Osteocyte (in vitro differentiated cells): Measurements from ENCODE around the gene GDPD3. TPM values are rescaled to one million over a fixed set of nuclear protein-coding genes. Genes with fewer than 3 reads are reported as not detected.
"Not testable (repeated sequence)": the region's sequence is repeated elsewhere in the genome, so short reads cannot be mapped to it uniquely, and the experiment has no call there.

Experiments used
- DNase-seq: peaks from one replicate; pipeline ENCODE4 v3.0.0; 2021; ENCODE audit warnings: mixed read lengths; ENCODE audit not compliant: unreplicated experiment; ENCODE audit errors: extremely low spot score
- H3K27ac Mint-ChIP-seq: one replicate; pipeline ENCODE4 v1.8.0; 2021; ENCODE audit warnings: mild to moderate bottlenecking, mixed read lengths; ENCODE audit not compliant: unreplicated experiment
- H3K27me3 Mint-ChIP-seq: one replicate; pipeline ENCODE4 v1.8.0; 2021; ENCODE audit warnings: mixed read lengths; ENCODE audit not compliant: unreplicated experiment
- H3K36me3 Mint-ChIP-seq: one replicate; pipeline ENCODE4 v1.8.0; 2021; ENCODE audit warnings: mixed read lengths; ENCODE audit not compliant: unreplicated experiment
- H3K4me1 Mint-ChIP-seq: one replicate; pipeline ENCODE4 v1.8.0; 2021; ENCODE audit warnings: mixed read lengths; ENCODE audit not compliant: unreplicated experiment
- H3K4me3 Mint-ChIP-seq: one replicate; pipeline ENCODE4 v1.8.0; 2021; ENCODE audit warnings: mild to moderate bottlenecking, moderate library complexity, mixed read lengths; ENCODE audit not compliant: unreplicated experiment
- H3K9me3 Mint-ChIP-seq: one replicate; pipeline ENCODE4 v1.8.0; 2021; ENCODE audit warnings: mixed read lengths; ENCODE audit not compliant: unreplicated experiment
- CTCF ChIP-seq: fragments of 200-600 bp; sonication (generic); IDR thresholded peaks from 2 replicates; pipeline ENCODE4 v1.5.0; 2021; ENCODE audit warnings: antibody characterized with exemption, mild to moderate bottlenecking, moderate library complexity
- total RNA-seq: library from RNA; stranded (reverse); gene quantifications from 2 replicates; pipeline ENCODE4 v1.2.1, GENCODE V29; 2021

Gene GDPD3
- total RNA-seq, 1 donor from 2014 or later, result 3.6 TPM

- H3K4me3 Mint-ChIP-seq, result no peak overlapping the region
- no peak for TF ChIP-seq CTCF
- DNase-seq, result no peak
- peaks cover 8% of the 10 kb centered on the region for H3K36me3 Mint-ChIP-seq
- no peaks in the 10 kb centered on the region for H3K27me3 Mint-ChIP-seq
- no peaks in the 10 kb centered on the region for H3K9me3 Mint-ChIP-seq
- H3K27ac Mint-ChIP-seq, result no peak overlapping the region
- peaks cover 20% of the 10 kb centered on the region for H3K4me1 Mint-ChIP-seq
Observed at GRCh38 chr16:30117768-30118167, 4.4 kb upstream of the GDPD3 start.

- Mint-ChIP-seq H3K4me1 (peaks cover 11% of the 10 kb centered on the region), H3K27me3 (no peaks in the 10 kb centered on the region), H3K4me3 (no peak overlapping the region), H3K9me3 (no peaks in the 10 kb centered on the region), H3K27ac (no peak overlapping the region), H3K36me3 (peaks cover 11% of the 10 kb centered on the region)
- no peak for TF ChIP-seq CTCF
- DNase-seq, result no peak
Observed at GRCh38 chr16:30116291-30117207, 3.2 kb upstream of the GDPD3 start.

GRCh38 chr16:30115238-30115637 lies 1.9 kb upstream of the GDPD3 start:
- Mint-ChIP-seq H3K36me3 (peaks cover 16% of the 10 kb centered on the region), H3K27ac (no peak overlapping the region), H3K4me3 (no peak overlapping the region), H3K4me1 (peaks cover 10% of the 10 kb centered on the region), H3K27me3 (no peaks in the 10 kb centered on the region), H3K9me3 (no peaks in the 10 kb centered on the region)
- no peak for TF ChIP-seq CTCF
- DNase-seq, result no peak

GRCh38 chr16:30114833-30115232 lies 1.5 kb upstream of the GDPD3 start:
- H3K4me1 Mint-ChIP-seq, H3K4me3 Mint-ChIP-seq, DNase-seq, H3K9me3 Mint-ChIP-seq, H3K27ac Mint-ChIP-seq, H3K27me3 Mint-ChIP-seq: not testable (repeated sequence)
- H3K36me3 Mint-ChIP-seq, result peaks cover 16% of the 10 kb centered on the region

- TF ChIP-seq CTCF, result no peak
- H3K4me3 Mint-ChIP-seq, result no peak overlapping the region
- DNase-seq, result no peak
- H3K36me3 Mint-ChIP-seq, result peaks cover 14% of the 10 kb centered on the region
- H3K27me3 Mint-ChIP-seq, result no peaks in the 10 kb centered on the region
- no peak overlapping the region for H3K27ac Mint-ChIP-seq
- no peaks in the 10 kb centered on the region for H3K9me3 Mint-ChIP-seq
- peaks cover 8% of the 10 kb centered on the region for H3K4me1 Mint-ChIP-seq
Observed at GRCh38 chr16:30114411-30114810, 1.1 kb upstream of the GDPD3 start.
